Subcutaneous adipose tissue (tissue), 4 donors: ENCODE measurements around the gene MAMLD1. TPM values are rescaled to one million over a fixed set of nuclear protein-coding genes. Genes with fewer than 3 reads are reported as not detected.

ENCODE experiments used
- CTCF ChIP-seq: fragments of 450-650 bp; IDR thresholded peaks from one replicate; pipeline ENCODE4 v1.5.1; 2016; ENCODE audit warnings: low read depth, mild to moderate bottlenecking, control low read depth, antibody characterized with exemption, moderate library complexity
- total RNA-seq, 4 donors: library from RNA; depleted of rRNA; stranded (reverse); fragments of >200 nt; gene quantifications; one replicate each; pipeline ENCODE4 v1.1.0, GENCODE V29; 2016

MAMLD1 gene
- total RNA-seq, 4 donors from 2014 or later = 5.5 to 11.7 (median 8.5) TPM

- no peak for TF ChIP-seq CTCF
These were observed 182.0 kb downstream of the MAMLD1 start for GRCh38 chrX:150544835-150545770.

GRCh38 chrX:150546711-150547153, 183.6 kb downstream of the MAMLD1 start:
- no peak for TF ChIP-seq CTCF

GRCh38 chrX:150547375-150548115, 184.4 kb downstream of the MAMLD1 start:
- no peak for TF ChIP-seq CTCF

GRCh38 chrX:150548251-150548650, 185.1 kb downstream of the MAMLD1 start:
- no peak for TF ChIP-seq CTCF

- TF ChIP-seq CTCF = no peak
These were observed 185.6 kb downstream of the MAMLD1 start for GRCh38 chrX:150548684-150549083.

GRCh38 chrX:150551963-150552362, 188.8 kb downstream of the MAMLD1 start:
- no peak for TF ChIP-seq CTCF

GRCh38 chrX:150558424-150558823, 195.3 kb downstream of the MAMLD1 start:
- no peak for TF ChIP-seq CTCF
